Suprapubic skin (tissue), 4 donors: ENCODE data around the gene STK25.

ENCODE experiments used
- EP300 ChIP-seq: sonication (generic); formaldehyde crosslinking; IDR thresholded peaks from one replicate; pipeline ENCODE4 v1.6.1; 2017; ENCODE audit warnings: antibody characterized with exemption
- POLR2A ChIP-seq, 2 donors: fragments of 450-650 bp; IDR thresholded peaks; one replicate each; pipeline ENCODE4 v1.6.1; 2017; ENCODE audit warnings: antibody characterized with exemption in 2 of 2, mild to moderate bottlenecking in 2 of 2, moderate library complexity in 2 of 2
- POLR2AphosphoS5 ChIP-seq, 3 donors: sonication (generic); formaldehyde crosslinking; IDR thresholded peaks; one replicate each; pipeline ENCODE4 v1.6.1; 2017; ENCODE audit warnings: antibody characterized with exemption in 3 of 3
- TF ChIP-seq, protein P1 (sequence below), 2 donors: fragments of 200-600 bp in 1 of 2; fragments of 450-650 bp in 1 of 2; sonication (generic) in 1 of 2; IDR thresholded peaks; one replicate each; pipeline ENCODE4 v1.5.1; 2016 to 2019; ENCODE audit warnings: antibody characterized with exemption in 2 of 2, mild to moderate bottlenecking in 1 of 2, moderate library complexity in 1 of 2

DNA sequence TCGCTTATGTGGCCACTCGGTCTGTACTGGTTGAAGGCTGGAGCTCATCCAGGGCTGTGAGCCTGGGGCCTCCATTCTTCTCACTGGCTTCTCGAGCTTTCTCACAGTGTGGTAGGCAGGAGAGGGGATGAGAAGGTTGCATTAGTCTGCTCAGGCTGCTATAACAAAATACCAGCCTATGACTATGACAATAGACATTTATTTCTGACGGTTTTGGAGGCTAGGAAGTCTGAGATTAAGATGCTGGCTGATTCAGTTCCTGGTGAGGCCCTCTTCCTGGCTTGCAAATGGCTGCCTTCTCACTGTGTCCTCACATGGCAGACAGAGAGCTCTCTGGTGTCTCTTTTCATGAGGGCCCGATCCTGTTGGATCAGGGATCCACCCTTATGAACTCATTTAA, 6.2 kb upstream of the STK25 start:
- TF ChIP-seq POLR2AphosphoS5 (IDR thresholded peaks at IDR 0.05) (no peak), POLR2A (IDR thresholded peaks at IDR 0.05) (no peak), EP300 (no peak)
- TF ChIP-seq, protein P1, sequence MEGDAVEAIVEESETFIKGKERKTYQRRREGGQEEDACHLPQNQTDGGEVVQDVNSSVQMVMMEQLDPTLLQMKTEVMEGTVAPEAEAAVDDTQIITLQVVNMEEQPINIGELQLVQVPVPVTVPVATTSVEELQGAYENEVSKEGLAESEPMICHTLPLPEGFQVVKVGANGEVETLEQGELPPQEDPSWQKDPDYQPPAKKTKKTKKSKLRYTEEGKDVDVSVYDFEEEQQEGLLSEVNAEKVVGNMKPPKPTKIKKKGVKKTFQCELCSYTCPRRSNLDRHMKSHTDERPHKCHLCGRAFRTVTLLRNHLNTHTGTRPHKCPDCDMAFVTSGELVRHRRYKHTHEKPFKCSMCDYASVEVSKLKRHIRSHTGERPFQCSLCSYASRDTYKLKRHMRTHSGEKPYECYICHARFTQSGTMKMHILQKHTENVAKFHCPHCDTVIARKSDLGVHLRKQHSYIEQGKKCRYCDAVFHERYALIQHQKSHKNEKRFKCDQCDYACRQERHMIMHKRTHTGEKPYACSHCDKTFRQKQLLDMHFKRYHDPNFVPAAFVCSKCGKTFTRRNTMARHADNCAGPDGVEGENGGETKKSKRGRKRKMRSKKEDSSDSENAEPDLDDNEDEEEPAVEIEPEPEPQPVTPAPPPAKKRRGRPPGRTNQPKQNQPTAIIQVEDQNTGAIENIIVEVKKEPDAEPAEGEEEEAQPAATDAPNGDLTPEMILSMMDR (IDR thresholded peaks at IDR 0.05), result no peak
